GM20431 (cell line): Measurements from ENCODE around the gene BMPR1B.
"Not testable (repeated sequence)": the region's sequence is repeated elsewhere in the genome, so short reads cannot be mapped to it uniquely, and the experiment has no call there.

Experiments used
- in situ Hi-C: fragments of 300-500 bp; cut with MseI, MboI; formaldehyde crosslinking; loops from one replicate; pipeline ENCODE4 v1.15.0; 2020; ENCODE audit warnings: low sequenced_read_pairs; ENCODE audit not compliant: unreplicated experiment

BMPR1B gene

GRCh38 chr4:95107004-95107403 is 349.2 kb downstream of the BMPR1B start:
- in situ Hi-C loops, result no loop called here

DNA sequence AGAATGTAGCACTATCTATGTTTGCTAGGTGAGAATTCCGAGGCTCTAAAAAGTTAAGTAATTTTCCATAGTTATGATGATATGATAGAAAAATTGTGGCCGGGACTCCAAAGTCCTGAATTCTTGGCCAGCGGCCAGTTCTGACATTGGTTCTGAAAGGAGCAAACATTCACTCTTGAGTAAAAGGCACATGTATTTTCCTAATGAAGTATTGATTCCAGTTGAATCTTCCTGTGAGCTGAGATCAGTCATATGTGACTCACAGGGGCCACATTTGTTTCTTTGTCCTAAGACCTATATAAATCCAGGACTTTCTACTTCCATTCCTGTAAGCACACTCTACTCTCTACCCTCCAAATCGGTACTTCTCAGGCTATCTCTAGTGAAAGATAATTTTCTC is 349.9 kb downstream of the BMPR1B start:
- in situ Hi-C loops, result no loop called here

- in situ Hi-C loops, result no loop called here
Measured at GRCh38 chr4:95108883-95109421, 351.2 kb downstream of the BMPR1B start.

GRCh38 chr4:95114521-95114920 is 356.8 kb downstream of the BMPR1B start:
- in situ Hi-C loops, result no loop called here

DNA sequence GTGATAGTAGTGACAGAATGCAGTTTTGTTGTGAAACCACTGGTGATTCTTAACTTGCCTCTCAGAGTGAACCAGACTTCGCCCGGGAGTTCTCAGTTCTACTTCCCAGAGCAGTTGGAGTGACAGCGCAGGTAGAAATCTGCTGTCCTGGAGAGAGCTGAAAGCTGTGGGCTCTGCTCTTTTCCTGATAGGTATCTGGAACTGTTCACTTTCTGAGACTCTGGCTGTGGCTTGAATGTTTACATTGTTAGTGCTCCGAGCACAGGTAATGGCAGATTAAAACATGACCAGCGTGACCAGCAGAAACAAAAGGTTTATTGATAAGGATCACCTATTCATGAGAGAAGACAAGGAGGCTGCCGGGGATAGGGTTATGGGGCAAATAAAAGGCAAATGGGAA is 360.7 kb downstream of the BMPR1B start:
- in situ Hi-C loops, result no loop called here

GRCh38 chr4:95120456-95120855 is 362.7 kb downstream of the BMPR1B start:
- in situ Hi-C loops, result no loop called here

- in situ Hi-C loops, result no loop called here
Measured at GRCh38 chr4:95122001-95122400, 364.2 kb downstream of the BMPR1B start.

DNA sequence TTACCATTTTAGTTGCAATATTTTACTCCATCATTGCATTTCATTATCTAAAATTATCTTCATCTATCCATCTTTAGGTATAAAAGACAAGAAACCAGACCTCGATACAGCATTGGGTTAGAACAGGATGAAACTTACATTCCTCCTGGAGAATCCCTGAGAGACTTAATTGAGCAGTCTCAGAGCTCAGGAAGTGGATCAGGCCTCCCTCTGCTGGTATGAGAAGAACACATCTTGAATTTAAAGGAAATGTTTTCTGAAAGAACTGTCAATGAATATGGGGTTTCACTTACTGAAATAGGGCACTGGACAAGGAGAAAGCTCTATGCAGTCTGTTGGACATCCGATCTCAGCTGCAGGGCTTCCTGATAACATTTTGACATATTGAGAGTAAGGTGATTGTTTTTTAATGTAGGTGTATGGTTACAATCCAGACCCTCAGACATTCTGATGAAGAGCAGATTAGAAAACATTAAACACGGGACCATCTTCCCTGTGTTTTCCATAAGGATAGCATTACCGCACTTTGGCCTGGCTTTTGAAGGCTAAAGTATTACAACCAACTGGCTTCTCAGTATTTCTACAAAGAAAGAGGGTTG is 367.2 kb downstream of the BMPR1B start:
- in situ Hi-C loops, result no loop called here

- in situ Hi-C loops, result no loop called here
Measured at GRCh38 chr4:95129031-95129430, 371.3 kb downstream of the BMPR1B start.

DNA sequence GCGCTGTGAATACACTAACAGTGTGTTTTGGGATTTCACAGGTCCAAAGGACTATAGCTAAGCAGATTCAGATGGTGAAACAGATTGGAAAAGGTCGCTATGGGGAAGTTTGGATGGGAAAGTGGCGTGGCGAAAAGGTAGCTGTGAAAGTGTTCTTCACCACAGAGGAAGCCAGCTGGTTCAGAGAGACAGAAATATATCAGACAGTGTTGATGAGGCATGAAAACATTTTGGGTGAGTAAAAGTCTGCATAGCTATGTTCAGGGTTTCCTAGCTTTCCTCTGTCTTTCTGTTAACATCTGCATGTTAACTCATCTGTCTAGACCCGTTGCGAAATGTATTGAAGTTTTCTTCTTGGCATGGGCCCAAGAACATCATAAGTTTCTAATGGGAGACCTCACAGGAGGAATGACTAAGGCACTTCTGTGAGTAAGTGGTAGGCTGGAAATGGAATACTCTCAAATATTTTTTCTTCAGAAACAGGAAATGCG is 372.1 kb downstream of the BMPR1B start:
- in situ Hi-C loops, result no loop called here

GRCh38 chr4:95134016-95134415 is 376.3 kb downstream of the BMPR1B start:
- in situ Hi-C loops, result not testable (repeated sequence)

DNA sequence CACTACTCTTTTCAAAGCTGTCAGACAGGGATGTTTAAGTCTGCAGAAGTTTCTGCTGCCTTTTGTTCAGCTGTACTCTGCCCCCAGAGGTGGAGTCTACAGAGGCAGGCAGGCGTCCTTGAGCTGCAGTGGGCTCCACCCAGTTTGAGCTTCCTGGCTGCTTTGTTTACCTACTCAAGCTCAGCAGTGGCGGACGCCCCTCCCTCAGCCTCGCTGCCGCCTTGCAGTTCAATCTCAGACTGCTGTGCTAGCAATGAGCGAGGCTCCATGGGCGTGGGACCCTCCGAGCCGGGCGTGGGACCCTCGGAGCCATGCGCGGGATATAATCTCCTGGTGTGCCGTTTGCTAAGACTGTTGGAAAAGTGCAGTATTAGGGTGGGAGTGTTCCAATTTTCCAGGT is 381.7 kb downstream of the BMPR1B start:
- in situ Hi-C loops, result not testable (repeated sequence)

DNA sequence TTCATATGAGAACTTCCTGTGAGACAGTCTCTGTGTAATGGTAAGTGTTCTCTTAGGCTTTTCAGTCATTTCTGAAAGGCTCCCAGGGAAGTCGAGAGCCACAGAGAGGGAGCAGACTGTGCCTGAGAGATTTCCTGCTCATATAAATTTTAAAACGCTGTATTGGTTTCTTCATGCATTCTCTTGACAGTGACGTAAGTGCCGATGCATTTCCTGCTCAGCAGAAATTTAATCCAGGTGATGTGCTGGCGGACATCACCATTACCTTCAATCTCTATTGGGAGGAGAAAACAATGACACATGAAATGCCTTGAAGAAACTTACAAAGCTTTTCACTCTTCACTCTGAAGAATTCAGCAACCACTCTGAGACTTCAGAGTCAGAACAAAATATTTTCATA is 383.6 kb downstream of the BMPR1B start:
- in situ Hi-C loops, result no loop called here

DNA sequence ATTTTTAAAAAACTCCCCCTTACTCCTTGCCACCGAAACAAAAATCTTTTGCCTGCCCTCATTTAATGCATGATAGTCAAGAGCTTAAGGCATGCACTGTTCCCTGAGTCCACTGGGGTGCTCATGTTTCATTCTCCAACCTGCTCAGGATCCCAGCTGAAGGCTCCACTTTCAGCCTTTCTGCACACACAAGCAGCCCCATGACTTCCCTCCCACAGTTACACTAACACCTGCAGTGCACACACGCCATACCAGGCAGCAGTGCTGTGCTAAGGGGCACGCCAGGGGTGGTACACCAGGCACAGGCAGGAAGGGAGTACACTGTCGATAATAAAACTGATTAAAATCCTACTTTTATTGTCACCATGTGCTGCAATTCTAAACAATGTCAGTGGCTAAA is 385.2 kb downstream of the BMPR1B start:
- in situ Hi-C loops, result no loop called here

- in situ Hi-C loops, result no loop called here
Measured at GRCh38 chr4:95151255-95151654, 393.5 kb downstream of the BMPR1B start.

- in situ Hi-C loops, result no loop called here
Measured at GRCh38 chr4:95153182-95153581, 395.4 kb downstream of the BMPR1B start.

GRCh38 chr4:95155759-95156451 is 398.1 kb downstream of the BMPR1B start:
- in situ Hi-C loops, result no loop called here

GRCh38 chr4:95156452-95156765 is 398.7 kb downstream of the BMPR1B start:
- in situ Hi-C loops, result no loop called here

- in situ Hi-C loops, result no loop called here
Measured at GRCh38 chr4:95157596-95157995, 399.8 kb downstream of the BMPR1B start.

DNA sequence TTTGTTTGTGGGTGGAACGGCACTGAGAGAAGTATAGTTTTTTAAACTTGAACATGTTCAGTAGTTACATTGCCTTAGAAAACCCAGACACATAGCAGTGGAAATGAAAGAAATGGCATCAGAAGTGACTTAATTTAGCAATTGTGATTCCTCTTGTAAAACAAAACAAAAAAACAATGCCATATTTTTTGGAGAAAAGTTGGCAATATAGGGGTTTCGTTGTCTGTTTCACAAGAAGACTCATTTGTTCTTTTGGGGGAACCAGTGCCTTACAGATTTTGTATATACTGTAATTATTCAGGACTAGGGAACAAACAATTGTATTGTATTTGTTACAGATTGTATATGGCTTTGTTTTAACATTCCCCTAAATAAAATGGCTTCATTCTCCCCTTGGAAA is 400.3 kb downstream of the BMPR1B start:
- in situ Hi-C loops, result no loop called here

DNA sequence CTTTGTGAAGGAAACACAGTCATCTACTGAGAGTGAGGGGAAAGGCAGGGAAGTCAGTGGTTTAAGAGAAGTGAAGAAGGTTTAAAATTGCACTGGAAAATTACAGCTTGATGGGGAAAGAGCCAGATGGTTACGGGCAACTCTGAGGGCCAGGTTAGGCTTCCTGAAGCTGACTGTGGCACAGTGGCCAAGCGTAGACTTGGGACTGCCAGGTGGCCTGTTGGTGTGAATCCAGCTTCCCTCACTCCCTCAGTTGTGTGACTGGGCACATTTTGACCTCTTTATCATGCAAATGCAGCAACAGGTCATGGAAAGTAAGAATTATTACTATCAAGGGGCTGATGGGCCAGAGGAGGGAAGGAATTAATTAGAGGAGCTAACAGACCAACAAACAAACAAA is 400.9 kb downstream of the BMPR1B start:
- in situ Hi-C loops, result no loop called here

- in situ Hi-C loops, result no loop called here
Measured at GRCh38 chr4:95159384-95159783, 401.6 kb downstream of the BMPR1B start.
